ENCODE results near the gene CNGB1.

CNGB1 gene

DNA sequence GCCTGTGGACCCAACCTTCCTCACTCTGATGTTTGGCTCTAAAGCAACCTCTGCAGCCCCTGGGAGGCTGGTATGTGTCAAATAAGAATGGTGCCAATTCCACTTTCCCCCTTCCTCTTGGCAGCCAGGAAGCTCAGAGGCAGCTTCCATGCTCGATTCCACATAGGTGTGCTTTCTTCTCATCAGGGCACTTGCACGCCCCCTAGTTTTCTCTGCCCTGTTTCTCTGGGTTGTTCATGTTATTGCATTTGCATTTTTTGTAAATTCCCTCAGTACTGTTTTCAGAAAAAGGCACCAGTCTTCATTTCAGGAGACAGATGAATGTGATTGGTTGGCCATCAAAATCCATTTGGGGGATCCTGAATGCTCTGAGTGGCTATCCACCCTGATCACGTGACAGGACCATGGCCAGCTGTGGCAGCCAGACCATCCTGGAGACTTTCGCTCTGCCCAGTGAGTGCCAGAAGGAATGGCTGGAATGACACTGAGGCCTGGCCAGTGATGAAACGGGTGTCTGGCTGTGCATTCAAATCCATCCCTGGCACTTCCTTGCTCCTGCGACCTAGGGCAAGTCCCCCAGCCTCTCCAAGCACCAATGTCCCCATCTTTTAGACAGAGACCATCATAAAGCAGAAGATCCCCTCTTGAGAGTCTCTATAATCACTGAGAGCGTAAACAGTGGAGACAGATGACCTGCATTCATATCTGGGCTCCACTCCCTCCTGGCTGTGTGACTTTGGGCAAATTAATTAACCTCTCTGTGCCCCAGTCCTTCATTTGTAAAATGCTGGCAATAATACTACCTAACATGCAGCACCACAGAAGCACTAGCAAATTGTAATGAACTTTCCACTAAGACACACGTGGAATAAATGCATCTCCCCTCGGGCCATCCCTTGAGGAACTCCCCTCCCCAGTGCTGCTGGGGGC lies 56.4 kb downstream of the CNGB1 start:
- no peak for DNase-seq
- H3K36me3 ChIP-seq (replicated peaks) = no peaks in the 10 kb centered on the region
- H3K4me3 ChIP-seq (ENCODE audit: low read depth, low read length) = no peak overlapping the region
- TF ChIP-seq CTCF (IDR thresholded peaks at IDR 0.05; ENCODE audit: low read depth, low read length, missing control alignments) = no peak
- H3K27ac ChIP-seq = no peak overlapping the region
- in situ Hi-C loops (cut with HindIII; ENCODE audit: low pct_ligation_motif_present, low sequenced_read_pairs) = no loop called here
- H3K27me3 ChIP-seq (replicated peaks) = peaks cover 2% of the 10 kb centered on the region

- peaks cover 2% of the 10 kb centered on the region for H3K27me3 ChIP-seq (replicated peaks)
- no peak overlapping the region for H3K4me3 ChIP-seq (ENCODE audit: low read depth, low read length)
- no peak for DNase-seq
- TF ChIP-seq CTCF (IDR thresholded peaks at IDR 0.05; ENCODE audit: low read depth, low read length, missing control alignments) = no peak
- H3K27ac ChIP-seq = no peak overlapping the region
- in situ Hi-C loops (cut with HindIII; ENCODE audit: low pct_ligation_motif_present, low sequenced_read_pairs) = no loop called here
- no peaks in the 10 kb centered on the region for H3K36me3 ChIP-seq (replicated peaks)
Measured at GRCh38 chr16:57912529-57913260, 58.2 kb downstream of the CNGB1 start.

- no peak overlapping the region for H3K27ac ChIP-seq
- H3K27me3 ChIP-seq (replicated peaks) = peaks cover 2% of the 10 kb centered on the region
- TF ChIP-seq CTCF (IDR thresholded peaks at IDR 0.05; ENCODE audit: low read depth, low read length, missing control alignments) = no peak
- in situ Hi-C loops (cut with HindIII; ENCODE audit: low pct_ligation_motif_present, low sequenced_read_pairs) = no loop called here
- no peak for DNase-seq
- H3K4me3 ChIP-seq (ENCODE audit: low read depth, low read length) = no peak overlapping the region
- H3K36me3 ChIP-seq (replicated peaks) = no peaks in the 10 kb centered on the region
Measured at GRCh38 chr16:57911743-57912142, 59.2 kb downstream of the CNGB1 start.

GRCh38 chr16:57910696-57911095 lies 60.2 kb downstream of the CNGB1 start:
- TF ChIP-seq CTCF (IDR thresholded peaks at IDR 0.05; ENCODE audit: low read depth, low read length, missing control alignments) = no peak
- Histone ChIP-seq H3K4me3 (ENCODE audit: low read depth, low read length) (no peak overlapping the region), H3K36me3 (replicated peaks) (no peaks in the 10 kb centered on the region), H3K27me3 (replicated peaks) (peaks cover 4% of the 10 kb centered on the region), H3K27ac (no peak overlapping the region)
- DNase-seq = no peak
- in situ Hi-C loops (cut with HindIII; ENCODE audit: low pct_ligation_motif_present, low sequenced_read_pairs) = no loop called here

GRCh38 chr16:57908409-57908987 lies 62.4 kb downstream of the CNGB1 start:
- no peaks in the 10 kb centered on the region for H3K36me3 ChIP-seq (replicated peaks)
- peaks cover 7% of the 10 kb centered on the region for H3K27me3 ChIP-seq (replicated peaks)
- in situ Hi-C loops (cut with HindIII; ENCODE audit: low pct_ligation_motif_present, low sequenced_read_pairs) = no loop called here
- DNase-seq = no peak
- no peak overlapping the region for H3K4me3 ChIP-seq (ENCODE audit: low read depth, low read length)
- H3K27ac ChIP-seq = no peak overlapping the region
- TF ChIP-seq CTCF (IDR thresholded peaks at IDR 0.05; ENCODE audit: low read depth, low read length, missing control alignments) = no peak

Data from brain microvascular endothelial cell (primary cell).